SKM-1 (cell line): Measurements from ENCODE around the gene TCERG1L.

Source experiments
- DNase-seq: peaks from one replicate; lab custom pipeline; 2025; ENCODE audit not compliant: unreplicated experiment; lab: John Stamatoyannopoulos, UW

Gene TCERG1L

DNA sequence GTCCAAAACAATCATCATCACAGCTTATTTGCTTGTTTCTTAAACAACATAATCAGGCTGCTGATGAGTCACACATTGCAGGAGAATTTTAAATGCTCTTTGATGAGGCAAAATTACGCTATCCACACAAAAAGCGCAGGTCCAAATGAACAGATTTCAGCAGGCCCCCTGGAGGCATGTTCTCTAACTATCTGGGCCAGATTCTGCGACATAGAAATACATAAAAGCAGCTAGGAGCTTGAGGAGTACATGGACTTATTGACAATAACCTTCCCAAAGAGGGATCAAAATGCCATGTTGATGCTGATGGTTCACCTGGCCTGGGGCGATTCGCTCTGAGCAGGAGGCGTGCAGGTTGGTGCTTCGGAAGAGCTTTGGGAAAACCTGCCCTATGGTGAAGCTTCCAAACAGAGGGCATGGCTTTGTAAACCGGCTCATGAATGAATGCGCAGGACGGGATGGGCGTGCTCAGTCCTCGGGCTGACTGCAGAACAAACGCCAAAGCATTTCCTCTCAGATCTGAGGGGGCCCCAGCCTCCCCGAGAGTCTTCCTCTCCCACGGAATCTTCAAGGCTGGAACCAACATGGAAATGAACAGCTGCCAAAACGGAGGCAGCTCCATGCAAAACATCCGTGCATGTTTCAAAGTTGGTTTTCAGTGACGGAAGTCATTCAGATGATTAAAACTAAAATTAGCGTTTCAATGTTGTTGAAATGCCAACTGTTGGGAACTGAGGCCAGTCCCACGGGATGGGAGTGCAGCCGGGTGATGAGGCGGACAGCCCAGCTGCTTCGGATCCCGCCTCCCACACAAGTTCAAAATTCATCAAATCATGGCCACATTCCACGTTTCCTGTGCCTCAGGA is 179.6 kb downstream of the TCERG1L start:
- DNase-seq: no peak

GRCh38 chr10:131130025-131130424 is 181.5 kb downstream of the TCERG1L start:
- DNase-seq: no peak

- no peak for DNase-seq
Observed at GRCh38 chr10:131129544-131129943, 182.0 kb downstream of the TCERG1L start.

GRCh38 chr10:131128731-131129130 is 182.8 kb downstream of the TCERG1L start:
- no peak for DNase-seq

DNA sequence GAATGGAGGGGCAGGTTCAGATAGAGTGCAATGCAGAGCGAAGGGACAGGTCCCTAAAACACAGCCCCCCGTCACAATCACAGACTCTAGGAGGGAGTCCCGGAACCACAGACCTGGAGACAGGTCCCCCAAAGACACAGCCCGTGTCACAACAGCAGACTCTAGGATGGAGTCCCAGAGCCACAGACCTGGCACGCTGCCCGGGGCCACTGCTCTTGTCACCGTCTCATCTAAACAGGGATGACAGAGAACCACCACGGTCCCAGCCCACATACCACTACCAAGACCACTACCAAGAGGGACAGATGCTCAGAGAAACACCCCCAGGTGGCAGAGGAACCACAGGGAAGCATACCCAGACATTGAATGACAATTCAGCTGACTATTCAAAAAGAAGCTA is 183.9 kb downstream of the TCERG1L start:
- no peak for DNase-seq

DNA sequence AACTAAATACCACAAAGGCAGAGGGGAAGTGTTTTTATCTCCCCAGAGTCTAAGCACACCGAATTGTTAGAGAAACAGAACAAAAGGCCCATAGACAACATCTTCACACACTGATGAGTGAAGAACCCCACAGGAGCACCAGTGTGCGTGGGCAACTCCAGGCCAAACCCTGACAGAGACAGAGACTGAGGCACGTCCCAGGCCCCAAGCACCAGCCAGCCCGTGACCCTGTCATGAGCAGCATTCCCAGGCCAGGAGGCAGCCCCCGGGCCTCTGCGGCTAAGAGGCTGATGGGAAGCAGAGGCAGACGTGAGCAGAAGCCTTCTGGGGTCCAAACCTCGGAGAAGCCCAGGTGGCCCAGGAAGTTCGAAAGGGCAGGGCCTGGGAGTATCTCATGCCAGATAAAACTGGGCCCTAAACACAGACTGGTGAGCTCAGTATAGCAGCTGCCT is 184.4 kb downstream of the TCERG1L start:
- no peak for DNase-seq

GRCh38 chr10:131126321-131127137 is 185.0 kb downstream of the TCERG1L start:
- no peak for DNase-seq

DNA sequence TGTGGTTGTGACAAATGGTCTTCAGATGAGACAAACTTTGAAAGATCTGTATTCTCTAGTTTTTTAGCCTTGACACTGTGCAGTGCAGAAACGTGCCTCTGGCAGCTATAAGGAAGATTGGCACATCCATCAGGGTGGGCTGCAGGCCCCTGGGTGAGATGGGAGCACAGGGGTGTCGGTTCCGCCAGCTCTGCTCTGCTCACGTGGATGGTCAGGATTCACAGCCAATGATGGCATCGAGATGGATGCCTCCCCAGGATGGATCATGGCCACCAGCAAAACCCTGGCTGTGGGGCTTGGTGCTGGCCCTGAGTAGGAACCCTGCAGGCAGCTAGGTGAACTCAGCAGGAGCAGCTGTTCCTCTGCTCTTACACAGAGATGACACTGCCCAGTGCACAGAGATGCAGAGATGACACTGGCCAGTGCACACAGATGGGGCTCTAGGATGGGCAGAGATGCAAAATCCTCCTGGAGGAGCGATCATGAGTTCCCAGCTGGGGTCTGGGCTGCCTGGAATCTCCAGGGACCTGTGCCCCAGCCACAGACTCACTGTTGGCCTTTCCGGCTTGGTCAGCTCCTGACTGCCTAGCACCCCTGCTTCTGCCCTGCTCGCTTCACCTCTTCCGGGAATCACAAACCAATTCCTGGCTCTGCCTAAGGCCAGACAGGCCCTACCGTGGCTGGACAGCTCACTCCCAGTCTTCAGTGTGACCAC is 185.9 kb downstream of the TCERG1L start:
- DNase-seq: no peak

DNA sequence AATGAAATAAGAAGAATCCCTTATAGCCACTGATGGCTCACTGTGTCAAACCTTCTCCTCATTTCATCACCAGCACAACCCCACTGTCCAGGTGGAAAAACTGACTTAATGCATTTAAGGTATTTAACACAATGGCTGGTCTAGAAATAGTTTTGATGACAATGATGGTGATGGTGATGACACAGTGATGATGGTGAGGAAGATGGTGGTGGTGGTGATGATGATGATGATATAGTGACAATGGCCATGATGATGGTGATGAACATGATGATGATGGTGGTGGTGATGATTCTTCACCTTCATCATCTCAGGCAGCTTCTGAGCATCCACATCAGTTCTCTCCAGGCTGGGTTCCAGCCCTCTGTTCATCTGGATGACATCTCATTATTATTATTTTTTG is 186.6 kb downstream of the TCERG1L start:
- DNase-seq: no peak

- DNase-seq: no peak
Observed at GRCh38 chr10:131123496-131123895, 188.0 kb downstream of the TCERG1L start.

DNA sequence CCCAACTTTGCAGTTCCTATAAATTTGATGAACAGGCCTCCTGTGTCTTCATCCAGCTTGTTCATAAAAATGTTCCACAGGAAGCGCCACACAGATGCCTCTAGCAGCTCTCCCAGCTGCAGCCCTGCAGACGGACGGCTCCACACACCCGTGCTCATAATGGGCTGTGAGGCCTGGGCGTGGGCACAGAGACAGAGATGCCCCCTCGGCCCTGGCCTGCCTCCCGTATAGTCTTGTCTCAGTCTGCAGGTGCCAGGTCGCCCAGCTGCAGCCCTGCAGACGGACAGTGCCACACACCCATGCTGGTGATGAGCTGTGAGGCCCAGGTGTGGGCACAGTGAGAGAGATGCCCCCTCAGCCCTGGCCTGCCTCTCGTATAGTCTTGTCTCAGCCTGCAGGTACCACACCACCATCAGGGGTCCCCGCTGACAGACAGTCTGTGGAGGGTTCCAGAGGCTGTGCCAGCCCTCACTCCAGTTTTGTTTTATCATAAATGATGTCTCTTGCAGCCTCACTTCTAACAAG is 189.9 kb downstream of the TCERG1L start:
- DNase-seq: no peak

DNA sequence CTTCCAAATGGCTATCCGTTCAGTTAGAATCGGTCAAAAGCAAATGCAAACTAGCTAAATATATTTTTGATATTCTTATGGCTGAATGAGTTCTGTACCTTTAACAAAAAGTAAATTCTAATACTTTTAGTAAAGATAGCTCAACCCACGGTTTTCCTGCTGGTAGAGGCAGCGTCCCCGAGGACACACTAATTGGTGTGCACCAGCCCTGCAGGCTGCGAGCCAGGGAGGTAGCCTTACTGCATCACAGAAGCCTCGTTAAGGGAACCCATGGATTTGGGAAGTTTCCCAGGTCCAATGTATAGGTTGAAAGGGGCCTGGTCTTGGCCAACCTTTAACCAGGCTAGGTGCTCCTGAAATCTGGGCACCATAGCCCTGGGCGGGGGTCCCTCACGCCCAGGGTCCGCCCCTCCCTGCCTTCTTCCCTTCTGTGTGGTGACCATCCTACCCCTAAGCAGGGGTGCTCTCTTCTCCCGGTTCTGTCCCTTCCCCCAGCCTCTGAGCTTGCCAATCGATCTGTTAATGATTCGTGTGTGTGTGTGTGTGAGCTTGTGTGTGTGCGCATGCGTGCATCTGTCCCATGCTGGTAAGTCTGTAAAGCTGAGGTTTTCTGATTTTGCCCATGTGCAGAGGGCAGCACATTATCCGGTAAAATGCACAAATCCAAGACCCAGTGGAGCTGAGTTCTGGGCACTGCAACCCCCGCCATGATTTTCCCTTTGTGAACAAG is 191.7 kb downstream of the TCERG1L start:
- no peak for DNase-seq

DNA sequence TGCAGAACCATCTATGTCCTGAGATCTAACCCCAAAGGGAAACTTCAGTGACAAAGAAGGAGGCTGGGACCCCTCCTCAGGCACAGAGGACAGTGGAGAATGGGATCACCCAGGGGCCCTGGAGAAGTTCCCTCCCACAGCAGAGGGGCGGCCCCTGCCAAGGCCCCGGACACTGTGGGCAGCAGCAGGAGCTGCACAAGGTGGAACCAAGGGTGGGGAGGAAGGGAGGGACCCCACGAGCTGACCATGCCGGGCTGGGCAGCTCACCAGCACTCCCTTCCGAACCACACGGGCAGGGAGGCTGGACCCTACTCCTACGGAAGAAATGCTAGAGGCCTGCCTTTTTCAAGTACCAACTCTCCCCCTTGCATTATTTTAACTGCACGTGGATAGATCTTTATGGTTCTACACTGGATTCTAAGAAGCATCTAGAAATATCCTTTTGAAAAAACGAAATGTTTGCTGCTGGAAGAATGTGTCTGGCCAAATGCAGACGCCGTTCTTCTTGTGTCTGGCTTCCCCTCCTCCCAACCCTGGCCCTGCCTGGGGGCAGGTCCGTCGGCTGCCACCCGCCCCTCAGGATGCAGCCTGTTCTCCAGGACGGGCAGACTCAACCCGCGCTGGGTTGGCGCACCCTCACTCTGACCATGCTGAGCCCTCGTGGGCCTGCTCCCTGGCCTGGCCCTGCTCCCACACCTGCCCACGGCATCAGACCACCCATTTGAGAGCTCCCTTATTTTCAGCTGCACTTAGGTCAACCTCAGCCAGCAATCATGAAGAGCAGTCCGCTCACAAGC is 193.9 kb downstream of the TCERG1L start:
- no peak for DNase-seq

DNA sequence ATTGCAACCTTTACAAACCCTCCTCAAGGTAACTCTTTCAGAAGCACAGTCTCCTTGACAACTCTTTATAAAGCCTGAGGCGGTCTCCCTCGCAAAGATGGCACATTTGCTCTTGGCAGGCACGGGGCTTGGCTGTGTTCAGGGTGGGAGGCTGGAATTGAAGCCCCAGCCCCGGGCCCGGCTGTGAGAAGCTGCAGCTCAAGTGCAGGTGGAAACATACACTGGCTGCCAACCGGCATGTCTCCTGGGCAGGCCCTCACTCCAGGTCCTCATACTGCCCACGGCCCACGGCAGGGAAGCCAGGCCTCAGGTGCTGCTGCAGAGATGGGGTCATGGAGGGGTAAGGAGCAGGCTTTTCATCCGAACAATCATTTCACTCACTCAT is 194.5 kb downstream of the TCERG1L start:
- no peak for DNase-seq

GRCh38 chr10:131116216-131116990 is 195.1 kb downstream of the TCERG1L start:
- DNase-seq: no peak

GRCh38 chr10:131115801-131116200 is 195.7 kb downstream of the TCERG1L start:
- DNase-seq: no peak

DNA sequence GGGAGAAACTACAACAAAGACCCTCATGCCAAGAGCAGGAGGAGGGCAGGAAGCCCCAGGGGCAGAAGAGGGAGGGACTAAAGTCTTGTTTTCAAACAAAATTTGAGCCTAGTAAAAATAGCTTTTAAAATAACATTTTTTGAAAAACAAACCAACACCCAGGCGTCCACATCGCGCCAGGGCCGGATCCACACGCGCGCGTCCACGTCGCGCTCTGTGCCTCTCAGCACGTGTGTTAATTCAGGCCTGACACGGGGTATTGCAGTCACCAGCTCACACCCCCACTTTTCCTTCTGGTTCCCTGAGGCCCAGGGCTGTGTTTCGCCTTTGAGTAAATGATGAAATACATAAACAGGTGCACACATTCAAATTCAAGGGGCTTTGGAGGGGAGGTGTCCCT is 196.2 kb downstream of the TCERG1L start:
- no peak for DNase-seq

GRCh38 chr10:131114846-131115245 is 196.7 kb downstream of the TCERG1L start:
- DNase-seq: no peak

DNA sequence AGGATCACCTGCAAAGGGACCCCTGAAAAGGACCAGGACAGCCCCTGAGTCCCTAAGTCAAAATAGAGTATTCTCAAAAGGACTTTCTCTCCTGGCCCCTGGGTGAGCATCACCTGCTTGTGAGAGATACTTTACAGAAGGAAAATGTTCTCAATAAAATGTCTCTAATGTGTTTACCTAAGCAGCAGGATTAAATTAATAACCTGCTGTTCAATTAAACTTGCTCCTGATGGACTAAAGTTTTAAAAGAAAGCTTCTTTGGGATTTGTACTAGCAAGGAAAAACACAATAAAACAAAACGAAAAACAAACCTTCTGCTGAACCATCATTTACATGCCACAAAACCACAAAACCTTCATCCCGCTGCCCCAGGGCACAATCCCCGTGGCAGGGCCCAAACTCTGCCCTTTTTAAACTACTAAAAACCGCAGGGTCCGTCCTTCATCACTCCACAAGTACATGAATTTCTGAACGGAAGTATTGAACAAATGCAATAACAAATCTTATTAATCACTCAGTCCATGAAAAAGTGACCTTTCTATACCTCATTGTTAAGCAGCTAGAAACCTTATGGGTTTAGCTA is 197.7 kb downstream of the TCERG1L start:
- DNase-seq: no peak
